NCI-H2171 treated with DMSO at 0.1 percent for 48 hours (cell line): ENCODE results near the gene KCNG2.

Experiments
- DNase-seq: peaks from one replicate; lab custom pipeline; 2025; lab: John Stamatoyannopoulos, UW

KCNG2 gene

GRCh38 chr18:79799619-79800370 lies 2.1 kb downstream of the KCNG2 start:
- DNase-seq, result no peak

- DNase-seq, result no peak
Observed at GRCh38 chr18:79800371-79801180, 2.8 kb downstream of the KCNG2 start.

- no peak for DNase-seq
Observed at GRCh38 chr18:79801217-79801616, 3.5 kb downstream of the KCNG2 start.

- DNase-seq, result no peak
Observed at GRCh38 chr18:79801641-79802040, 3.9 kb downstream of the KCNG2 start.

GRCh38 chr18:79802298-79802697 lies 4.6 kb downstream of the KCNG2 start:
- no peak for DNase-seq

- DNase-seq, result no peak
Observed at GRCh38 chr18:79803611-79804051, 5.9 kb downstream of the KCNG2 start.

- no peak for DNase-seq
Observed at GRCh38 chr18:79804130-79804787, 6.5 kb downstream of the KCNG2 start.

GRCh38 chr18:79805211-79805887 lies 7.6 kb downstream of the KCNG2 start:
- no peak for DNase-seq

- no peak for DNase-seq
Observed at GRCh38 chr18:79805926-79806487, 8.3 kb downstream of the KCNG2 start.

- no peak for DNase-seq
Observed at GRCh38 chr18:79806976-79807841, 9.5 kb downstream of the KCNG2 start.

- no peak for DNase-seq
Observed at GRCh38 chr18:79809482-79810192, 11.9 kb downstream of the KCNG2 start.

- DNase-seq, result no peak
Observed at GRCh38 chr18:79812052-79812451, 14.3 kb downstream of the KCNG2 start.

- no peak for DNase-seq
Observed at GRCh38 chr18:79814373-79814772, 16.6 kb downstream of the KCNG2 start.

- no peak for DNase-seq
Observed at GRCh38 chr18:79815657-79816056, 17.9 kb downstream of the KCNG2 start.

GRCh38 chr18:79816092-79816491 lies 18.4 kb downstream of the KCNG2 start:
- no peak for DNase-seq

GRCh38 chr18:79816981-79817606 lies 19.4 kb downstream of the KCNG2 start:
- DNase-seq, result no peak

GRCh38 chr18:79817607-79817998 lies 19.9 kb downstream of the KCNG2 start:
- no peak for DNase-seq

- DNase-seq, result no peak
Observed at GRCh38 chr18:79818036-79818435, 20.3 kb downstream of the KCNG2 start.

- DNase-seq, result no peak
Observed at GRCh38 chr18:79818631-79819030, 20.9 kb downstream of the KCNG2 start.
